Lower lobe of right lung (tissue), 2 donors: ENCODE data around the gene NKD1. TPM values are rescaled to one million over a fixed set of nuclear protein-coding genes. Genes with fewer than 3 reads are reported as not detected.

Source experiments
- ATAC-seq, 2 donors: fragments of 200-7000 bp; cut with Tn5 transposase; one replicate each; pipeline ENCODE4 v1.9.1; 2020 to 2022; ENCODE audit warnings: mild to moderate bottlenecking in 2 of 2, moderate library complexity in 2 of 2
- DNase-seq: peaks from one replicate; pipeline ENCODE4 v3.0.0-alpha.2; 2020
- H3K27ac ChIP-seq: fragments of 200-600 bp; one replicate; pipeline ENCODE4 v1.8.0; 2022
- H3K27me3 ChIP-seq: fragments of 200-600 bp; one replicate; pipeline ENCODE4 v1.8.0; 2022; ENCODE audit warnings: low read depth
- H3K36me3 ChIP-seq: fragments of 200-600 bp; one replicate; pipeline ENCODE4 v1.8.0; 2022; ENCODE audit warnings: mild to moderate bottlenecking
- H3K4me1 ChIP-seq: fragments of 200-600 bp; one replicate; pipeline ENCODE4 v1.8.0; 2022
- H3K4me3 ChIP-seq: fragments of 200-600 bp; one replicate; pipeline ENCODE4 v1.8.0; 2022; ENCODE audit warnings: mild to moderate bottlenecking
- H3K9me3 ChIP-seq: fragments of 200-600 bp; one replicate; pipeline ENCODE4 v1.8.0; 2022
- CTCF ChIP-seq: fragments of 200-600 bp; IDR thresholded peaks from one replicate; pipeline ENCODE4 v1.8.0; 2022; ENCODE audit warnings: antibody characterized with exemption, mild to moderate bottlenecking
- intact Hi-C: fragments of 100-400 bp; cut with DNase I; formaldehyde crosslinking; loops from one replicate; pipeline ENCODE4 v1.11.0; 2022
- total RNA-seq: library from RNA; stranded (reverse); fragmentation: NEBNext Ultra II Directional; extraction: Animal tissue kit (Norgen Biotek cat#: 25700); gene quantifications from one replicate; pipeline ENCODE4 v1.2.1, GENCODE V29; 2021
- donor health status: DM: no; HTN: yes; CAD: no; lungs with severe emphysema.

Gene NKD1
- total RNA-seq, 1 donor from 2014 or later, result 30.7 TPM

GRCh38 chr16:50688867-50689266, 140.7 kb downstream of the NKD1 start:
- intact Hi-C loops, result no loop called here
- no peak for DNase-seq
- ATAC-seq, result no peak
- H3K36me3 ChIP-seq, result no peaks in the 10 kb centered on the region
- peaks cover 19% of the 10 kb centered on the region for H3K4me1 ChIP-seq
- no peaks in the 10 kb centered on the region for H3K9me3 ChIP-seq
- H3K4me3 ChIP-seq, result no peak overlapping the region
- no peak overlapping the region for H3K27ac ChIP-seq
- no peaks in the 10 kb centered on the region for H3K27me3 ChIP-seq
- TF ChIP-seq CTCF, result no peak

DNA sequence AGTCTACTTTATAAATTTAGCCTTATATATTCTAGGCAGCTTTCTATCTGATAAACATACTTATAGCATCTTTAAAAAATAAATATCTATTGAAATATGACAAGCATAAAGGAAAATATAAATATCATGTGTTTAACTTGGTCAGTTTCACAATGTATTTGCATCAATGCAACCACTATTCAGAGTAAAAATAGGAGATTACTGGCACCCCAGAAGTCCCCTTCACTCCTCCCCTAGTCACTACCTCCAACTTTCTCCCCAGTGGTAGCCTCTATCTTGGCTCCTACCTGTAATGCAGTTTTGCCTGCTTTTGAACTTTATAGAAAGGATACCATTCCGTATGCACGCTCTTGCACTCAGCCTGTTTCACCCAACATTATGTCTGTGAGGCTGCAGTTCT, 142.0 kb downstream of the NKD1 start:
- TF ChIP-seq CTCF, result no peak
- DNase-seq, result no peak
- Histone ChIP-seq H3K27ac (no peak overlapping the region), H3K4me3 (no peak overlapping the region), H3K36me3 (no peaks in the 10 kb centered on the region), H3K4me1 (peaks cover 15% of the 10 kb centered on the region), H3K9me3 (no peaks in the 10 kb centered on the region), H3K27me3 (no peaks in the 10 kb centered on the region)
- ATAC-seq, result no peak
- intact Hi-C loops, result no loop called here

- no peak for DNase-seq
- Histone ChIP-seq H3K27ac (no peak overlapping the region), H3K4me3 (no peak overlapping the region), H3K4me1 (peaks cover 37% of the 10 kb centered on the region), H3K9me3 (no peaks in the 10 kb centered on the region), H3K36me3 (no peaks in the 10 kb centered on the region), H3K27me3 (no peaks in the 10 kb centered on the region)
- intact Hi-C loops, result no loop called here
- no peak for ATAC-seq
- no peak for TF ChIP-seq CTCF
Measured at GRCh38 chr16:50692644-50692998, 144.4 kb downstream of the NKD1 start.

GRCh38 chr16:50692999-50693781, 145.0 kb downstream of the NKD1 start, which contains the start of gene NOD2:
Gene NOD2 (plus strand): TSS chr16:50693606. CDS start chr16:50699496, 5,890 bp downstream.
- peak within 1 kb of the TSS; percentile 58 for H3K4me3 ChIP-seq
- H3K27ac ChIP-seq, result peak within 1 kb of the TSS; percentile 67
- no peaks in the 10 kb centered on the region for H3K36me3 ChIP-seq
- no peaks in the 10 kb centered on the region for H3K9me3 ChIP-seq
- DNase-seq (no peak), ATAC-seq (peak; percentile 45 to 54)
- H3K27me3 ChIP-seq, result no peaks in the 10 kb centered on the region
- TF ChIP-seq CTCF, result no peak
- H3K4me1 ChIP-seq, result peaks cover 43% of the 10 kb centered on the region
- intact Hi-C loops, result no loop called here

DNA sequence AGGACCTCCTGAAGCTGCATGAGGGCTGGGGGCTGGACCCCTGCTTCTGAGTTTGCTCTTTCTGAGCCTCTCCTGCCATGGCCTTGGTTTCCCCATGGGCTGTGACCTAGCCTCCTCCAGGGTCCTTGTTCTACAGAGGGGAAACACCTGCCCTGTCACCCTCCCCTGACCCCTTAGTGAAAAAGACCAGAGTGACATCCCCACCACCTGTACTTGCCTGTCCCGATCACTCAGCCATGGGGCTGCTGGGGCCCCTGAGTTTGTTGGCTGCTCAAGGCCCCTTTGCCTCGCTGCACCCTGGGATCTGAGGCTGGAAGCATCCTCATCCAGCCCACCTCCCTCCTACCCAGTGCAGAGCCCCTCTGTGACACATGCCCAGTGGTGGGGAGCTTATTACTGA, 146.0 kb downstream of the NKD1 start:
- no peaks in the 10 kb centered on the region for H3K9me3 ChIP-seq
- intact Hi-C loops, result no loop called here
- DNase-seq (no peak), ATAC-seq (no peak)
- TF ChIP-seq CTCF, result no peak
- peaks cover 47% of the 10 kb centered on the region for H3K4me1 ChIP-seq
- no peaks in the 10 kb centered on the region for H3K27me3 ChIP-seq
- peak overlapping the region; percentile 67 for H3K27ac ChIP-seq
- H3K4me3 ChIP-seq, result peak overlapping the region; percentile 58
- H3K36me3 ChIP-seq, result no peaks in the 10 kb centered on the region
